ENCODE results near the gene SYNJ1.
"Not testable (repeated sequence)": the region's sequence is repeated elsewhere in the genome, so short reads cannot be mapped to it uniquely, and the experiment has no call there.

SYNJ1 gene

DNA sequence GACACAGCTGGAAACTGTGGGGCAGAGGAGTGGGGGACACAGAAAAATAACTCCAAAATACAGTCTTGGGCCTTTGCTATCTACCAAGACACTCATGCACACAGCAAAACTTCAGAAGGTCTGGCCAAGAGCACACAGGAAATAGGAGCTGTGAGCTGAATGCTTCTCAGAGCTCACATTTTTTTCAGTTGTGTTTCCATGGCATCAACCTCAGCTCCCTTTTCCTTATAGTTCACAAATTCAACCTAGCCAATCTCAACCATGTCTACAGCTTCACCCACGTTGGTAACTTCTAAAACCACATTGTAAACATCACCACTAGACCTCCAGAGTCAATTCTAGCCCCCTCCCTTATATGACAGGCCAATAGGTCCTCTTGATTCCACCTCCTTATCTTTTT, 19.6 kb upstream of the SYNJ1 start:
- intact Hi-C loops (cut with DNase I; ENCODE audit: low total_unique reads): no loop called here

GRCh38 chr21:32746711-32747110, 18.9 kb upstream of the SYNJ1 start:
- H3K9me3 ChIP-seq; intact Hi-C loops (cut with DNase I; ENCODE audit: low total_unique reads); H3K27ac ChIP-seq; H3K27me3 ChIP-seq; H3K4me1 ChIP-seq; DNase-seq; H3K4me3 ChIP-seq: not testable (repeated sequence)
- peaks cover 79 to 96% (median 96%) of the 10 kb centered on the region in 3 donors for H3K36me3 ChIP-seq

More for the DNA sequence above, 19.6 kb upstream of the SYNJ1 start:
- TF ChIP-seq CTCF (IDR thresholded peaks at IDR 0.05): no peak
- no peak for DNase-seq
- no peaks in the 10 kb centered on the region for H3K4me1 ChIP-seq
- H3K9me3 ChIP-seq: no peaks in the 10 kb centered on the region
- H3K27ac ChIP-seq: no peak overlapping the region
- H3K27me3 ChIP-seq: no peaks in the 10 kb centered on the region
- peaks cover 72 to 96% (median 89%) of the 10 kb centered on the region in 3 donors for H3K36me3 ChIP-seq
- no peak overlapping the region for H3K4me3 ChIP-seq

DNA sequence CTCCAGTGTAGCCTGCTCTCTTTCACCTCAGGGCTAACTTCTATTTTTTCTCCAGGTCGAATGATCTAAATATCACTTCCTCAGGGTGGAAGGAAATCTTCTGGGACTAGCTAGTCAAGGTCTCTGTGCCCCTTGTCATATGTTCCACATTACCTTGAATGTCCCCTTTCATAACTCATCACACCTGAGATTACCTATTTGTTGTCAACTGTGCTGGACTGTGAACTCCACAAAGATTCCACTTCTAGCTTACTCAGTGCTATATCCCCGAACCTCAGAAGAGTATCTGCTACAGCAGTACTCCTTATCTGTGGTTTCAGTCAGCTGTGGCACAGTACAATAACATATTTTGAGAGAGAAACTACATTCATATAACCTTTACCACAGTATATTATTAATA, 14.6 kb upstream of the SYNJ1 start:
- peaks cover 46 to 82% (median 79%) of the 10 kb centered on the region in 3 donors for H3K36me3 ChIP-seq
- no peak for TF ChIP-seq CTCF (IDR thresholded peaks at IDR 0.05)
- no peaks in the 10 kb centered on the region for H3K27me3 ChIP-seq
- no peaks in the 10 kb centered on the region for H3K9me3 ChIP-seq
- no peak overlapping the region for H3K27ac ChIP-seq
- H3K4me1 ChIP-seq: no peaks in the 10 kb centered on the region
- DNase-seq: no peak
- intact Hi-C loops (cut with DNase I; ENCODE audit: low total_unique reads): no loop called here
- no peak overlapping the region for H3K4me3 ChIP-seq

- no peak for TF ChIP-seq CTCF (IDR thresholded peaks at IDR 0.05)
- intact Hi-C loops (cut with DNase I; ENCODE audit: low total_unique reads): no loop called here
Measured at GRCh38 chr21:32741336-32741735, 13.5 kb upstream of the SYNJ1 start.

GRCh38 chr21:32739946-32740345, 12.1 kb upstream of the SYNJ1 start:
- Histone ChIP-seq H3K4me3 (no peak overlapping the region), H3K27me3 (no peaks in the 10 kb centered on the region), H3K27ac (no peak overlapping the region), H3K9me3 (no peaks in the 10 kb centered on the region), H3K36me3 (peaks cover 45 to 79% (median 75%) of the 10 kb centered on the region in 3 donors), H3K4me1 (no peaks in the 10 kb centered on the region)
- intact Hi-C loops (cut with DNase I; ENCODE audit: low total_unique reads): no loop called here
- no peak for DNase-seq
- TF ChIP-seq CTCF (IDR thresholded peaks at IDR 0.05): no peak

More at GRCh38 chr21:32741336-32741735, 13.5 kb upstream of the SYNJ1 start:
- Histone ChIP-seq H3K27me3 (no peaks in the 10 kb centered on the region), H3K27ac (no peak overlapping the region), H3K36me3 (peaks cover 38 to 80% (median 78%) of the 10 kb centered on the region in 3 donors), H3K4me1 (no peaks in the 10 kb centered on the region), H3K4me3 (no peak overlapping the region), H3K9me3 (no peaks in the 10 kb centered on the region)
- no peak for DNase-seq

DNA sequence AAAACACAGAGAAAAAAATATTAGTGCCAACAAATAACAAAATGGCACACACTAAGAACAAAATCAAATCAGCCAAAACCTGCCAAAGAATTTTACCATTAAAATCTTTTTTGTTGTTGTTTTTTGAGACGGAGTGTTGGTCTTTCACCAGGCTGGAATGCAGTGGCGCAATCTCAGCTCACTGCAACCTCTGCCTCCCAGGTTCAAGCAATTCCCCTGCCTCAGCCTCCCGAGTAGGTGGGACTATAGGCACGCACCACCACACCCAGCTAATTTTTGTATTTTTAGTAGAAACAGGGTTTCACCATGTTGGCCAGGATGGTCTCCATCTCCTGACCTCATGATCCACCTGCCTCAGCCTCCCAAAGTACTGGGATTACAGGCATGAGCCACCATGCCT, 8.3 kb upstream of the SYNJ1 start:
- H3K27ac ChIP-seq; intact Hi-C loops (cut with DNase I; ENCODE audit: low total_unique reads); H3K4me1 ChIP-seq; DNase-seq; H3K9me3 ChIP-seq; H3K4me3 ChIP-seq; H3K27me3 ChIP-seq: not testable (repeated sequence)
- peaks cover 9 to 59% (median 48%) of the 10 kb centered on the region in 3 donors for H3K36me3 ChIP-seq

DNA sequence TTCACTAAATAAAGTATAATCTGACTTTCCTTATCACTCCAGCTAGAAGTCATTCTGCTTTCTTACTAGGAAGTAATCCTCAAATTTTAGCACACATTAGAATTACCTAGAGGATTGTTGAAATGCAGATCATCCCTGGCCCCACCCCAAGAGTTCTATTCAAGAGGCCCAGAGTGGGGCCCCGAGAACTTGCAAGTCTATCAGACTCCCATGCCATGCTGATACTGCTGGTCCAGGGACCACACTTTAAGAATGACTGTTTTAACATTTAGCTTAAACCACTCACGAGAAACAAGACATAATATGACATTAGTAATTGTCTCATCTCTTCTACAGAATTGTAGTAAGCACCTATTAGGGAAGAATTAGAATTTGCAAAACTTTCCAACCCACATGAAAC, 7.7 kb upstream of the SYNJ1 start:
- Histone ChIP-seq H3K27ac (no peak overlapping the region), H3K4me3 (no peak overlapping the region), H3K27me3 (no peaks in the 10 kb centered on the region), H3K9me3 (no peaks in the 10 kb centered on the region), H3K36me3 (peaks cover 9 to 56% (median 43%) of the 10 kb centered on the region in 3 donors), H3K4me1 (no peaks in the 10 kb centered on the region)
- intact Hi-C loops (cut with DNase I; ENCODE audit: low total_unique reads): no loop called here
- TF ChIP-seq CTCF (IDR thresholded peaks at IDR 0.05): no peak
- DNase-seq: no peak
